Measurements from ENCODE around the gene LPIN1.

DNA sequence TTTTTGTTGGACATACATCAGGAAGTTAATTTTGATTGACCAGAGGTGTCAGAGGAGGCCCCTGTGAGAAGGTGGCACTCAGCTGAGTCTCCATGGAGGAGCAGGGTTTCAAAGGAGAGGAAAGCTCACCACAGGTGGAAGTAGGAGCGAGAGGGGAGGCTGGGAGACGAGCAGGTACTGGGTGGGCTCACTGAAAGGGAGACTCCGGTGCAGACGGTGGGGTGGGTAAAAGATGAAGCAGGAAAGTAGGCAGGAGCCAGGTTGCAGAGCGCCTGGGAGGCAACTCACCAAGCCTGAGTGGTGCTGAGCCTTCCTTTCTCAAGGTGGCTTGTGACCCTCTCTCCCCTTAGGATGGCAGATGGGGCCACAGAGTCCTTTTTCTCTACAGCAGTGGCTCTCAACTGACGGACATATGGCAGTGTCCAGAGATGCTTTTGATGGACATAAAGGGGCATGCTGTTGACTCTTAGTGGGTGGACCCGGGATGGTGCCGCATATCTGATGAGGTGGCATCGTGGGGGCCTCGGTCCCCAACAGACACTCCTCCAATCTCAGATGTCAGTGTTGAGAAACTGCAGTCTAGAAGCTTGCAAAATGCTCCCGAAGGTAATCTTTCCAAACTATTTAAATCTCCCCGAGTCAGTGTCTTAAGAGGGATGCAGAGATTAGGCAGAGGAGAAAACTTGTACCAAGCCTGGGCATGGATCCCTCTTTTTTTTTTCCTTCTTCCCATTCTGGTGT is 64.0 kb downstream of the LPIN1 start:
- TF ChIP-seq CTCF (conservative IDR thresholded peaks at IDR 0.05; ENCODE audit: low read depth, low read length) (no peak), EZH2 (IDR thresholded peaks at IDR 0.05; ENCODE audit: borderline replicate concordance, low read depth, low read length, poor library complexity, severe bottlenecking) (no peak)
